ENCODE data around the gene SIGLEC1.

GRCh38 chr20:3744037-3744436 is 31.6 kb upstream of the SIGLEC1 start:
- TF ChIP-seq POLR2A (IDR thresholded peaks at IDR 0.05) (no peak), CTCF (IDR thresholded peaks at IDR 0.05) (no peak), EP300 (IDR thresholded peaks at IDR 0.05) (no peak)
